ENCODE measurements around the gene BHMT2.

BHMT2 gene, protein sequence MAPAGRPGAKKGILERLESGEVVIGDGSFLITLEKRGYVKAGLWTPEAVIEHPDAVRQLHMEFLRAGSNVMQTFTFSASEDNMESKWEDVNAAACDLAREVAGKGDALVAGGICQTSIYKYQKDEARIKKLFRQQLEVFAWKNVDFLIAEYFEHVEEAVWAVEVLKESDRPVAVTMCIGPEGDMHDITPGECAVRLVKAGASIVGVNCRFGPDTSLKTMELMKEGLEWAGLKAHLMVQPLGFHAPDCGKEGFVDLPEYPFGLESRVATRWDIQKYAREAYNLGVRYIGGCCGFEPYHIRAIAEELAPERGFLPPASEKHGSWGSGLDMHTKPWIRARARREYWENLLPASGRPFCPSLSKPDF

DNA sequence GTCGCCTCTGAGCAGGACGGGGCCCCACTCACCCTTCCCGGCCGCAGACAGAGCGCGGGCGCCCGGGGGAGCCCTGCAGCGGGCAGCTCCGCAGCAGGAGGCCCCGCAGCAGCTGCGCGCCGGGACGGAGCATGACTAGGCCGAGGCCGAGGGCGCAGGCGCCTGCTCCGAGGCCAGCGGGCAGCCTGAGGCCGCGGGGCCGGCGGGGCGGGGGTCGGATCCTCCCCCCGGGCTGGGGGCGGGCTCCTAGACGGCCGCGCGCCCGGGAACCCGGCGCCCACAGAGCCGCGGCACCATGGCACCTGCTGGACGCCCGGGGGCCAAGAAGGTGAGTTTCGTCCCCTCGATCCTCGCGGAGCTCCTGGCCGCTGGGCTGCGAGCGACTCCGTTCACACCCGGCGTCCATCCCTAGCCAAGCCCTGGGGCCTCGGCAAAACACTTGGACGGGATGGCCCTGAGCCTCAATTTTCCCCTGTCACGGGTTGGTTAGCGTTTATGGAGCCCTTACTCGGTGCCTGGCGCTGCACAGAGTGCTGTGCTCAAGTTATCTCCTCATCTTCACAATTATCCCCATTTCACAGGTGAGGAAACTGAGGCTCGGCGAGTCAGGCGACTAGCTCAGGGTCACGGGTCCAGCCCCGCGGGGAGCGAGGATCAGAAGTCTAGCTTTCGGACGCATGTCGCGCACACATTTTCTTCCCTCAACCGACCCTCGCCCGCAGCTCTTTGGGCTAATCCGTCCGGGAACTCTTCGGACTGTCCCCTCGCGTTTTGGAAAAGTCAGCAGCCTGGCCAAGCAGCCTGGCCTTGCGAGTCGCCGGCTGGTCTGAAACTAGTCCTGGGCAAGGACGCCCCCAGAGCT is at the start of gene BHMT2, which contains the start of gene DMGDH:
Gene BHMT2, plus strand, starts transcription at position 280 of the 862 bp plus-strand sequence. Its CDS starts 16 bp downstream, at position 296.
Gene DMGDH, minus strand, starts transcription at position 187 of the 862 bp plus-strand sequence. Its CDS starts 54 bp downstream, at position 133.
- no peak for DNase-seq (ENCODE audit: low read depth in 2 of 3, low spot score in 2 of 3)

DNA sequence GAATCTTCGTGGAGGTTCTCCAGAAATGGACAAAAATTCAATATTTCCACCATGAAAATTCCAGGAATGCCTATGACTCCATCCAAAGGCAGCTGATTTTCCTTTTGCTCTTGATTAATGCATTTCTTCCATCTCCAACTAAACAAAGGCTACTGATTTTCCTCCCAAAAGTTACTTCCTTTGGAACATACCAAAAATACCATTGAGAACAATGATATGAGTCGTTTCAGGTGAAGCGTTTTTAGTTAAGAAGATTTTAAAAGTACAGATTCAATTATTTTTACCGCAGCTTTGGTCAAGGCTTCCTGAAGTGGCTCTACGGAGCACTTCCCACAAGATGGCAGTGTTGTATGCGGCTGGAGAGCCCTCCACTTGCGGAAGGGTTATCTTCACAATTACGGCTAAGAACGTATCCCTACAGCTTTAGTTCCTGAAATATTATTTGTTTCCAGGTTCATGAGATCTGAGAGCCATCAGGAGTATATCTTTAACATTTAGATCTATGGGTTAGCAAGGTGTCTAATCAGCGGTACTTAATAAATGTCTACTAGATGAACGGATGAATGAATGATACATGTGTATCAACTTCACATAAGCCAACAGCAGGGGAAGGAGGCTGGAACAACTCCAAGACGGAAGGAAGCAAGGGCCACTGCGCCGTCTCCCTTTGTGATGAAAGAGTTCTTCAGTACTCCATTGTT is 48.6 kb upstream of the BHMT2 start:
- no peak for DNase-seq (ENCODE audit: low read depth in 2 of 3, low spot score in 2 of 3)

DNA sequence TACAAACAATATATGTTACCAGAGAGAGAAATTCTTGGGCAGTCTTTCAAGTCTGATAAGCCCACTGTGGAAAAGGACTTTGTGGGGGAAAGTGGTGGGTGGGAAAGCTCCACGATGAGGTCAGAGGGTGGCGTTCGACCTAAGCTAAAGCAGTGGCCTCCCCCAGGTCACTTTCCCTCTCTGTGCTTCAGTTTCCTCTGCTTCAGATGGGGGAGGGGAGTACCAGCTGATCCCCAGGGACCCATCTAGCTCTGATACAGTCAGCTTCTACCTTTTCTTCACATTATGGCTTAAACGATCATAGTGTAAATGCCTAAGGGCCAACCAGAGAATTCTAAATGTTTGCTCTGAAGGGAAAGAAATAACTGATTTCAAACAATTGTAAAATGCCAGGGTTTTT is 47.8 kb upstream of the BHMT2 start:
- DNase-seq (ENCODE audit: low read depth in 2 of 3, low spot score in 2 of 3): no peak

DNA sequence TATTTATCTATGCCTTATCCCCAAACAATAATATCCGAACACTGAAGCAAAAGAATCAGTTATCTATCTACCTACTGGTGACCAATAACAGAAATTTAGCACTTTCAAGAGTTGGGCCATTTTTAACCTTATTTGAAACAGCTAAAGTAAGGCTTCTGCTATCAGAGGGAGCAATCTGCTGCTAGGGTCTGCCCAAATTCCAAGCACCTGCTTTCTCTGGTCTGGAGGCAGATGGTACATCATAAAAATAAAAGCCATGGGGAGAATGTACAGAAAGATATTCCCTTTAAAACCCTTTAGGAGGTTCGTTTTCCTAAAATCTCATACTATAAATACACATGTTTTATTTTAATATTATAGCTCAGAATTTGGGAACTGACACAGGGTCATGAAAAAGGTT is 46.8 kb upstream of the BHMT2 start:
- DNase-seq (ENCODE audit: low read depth in 2 of 3, low spot score in 2 of 3): no peak

DNA sequence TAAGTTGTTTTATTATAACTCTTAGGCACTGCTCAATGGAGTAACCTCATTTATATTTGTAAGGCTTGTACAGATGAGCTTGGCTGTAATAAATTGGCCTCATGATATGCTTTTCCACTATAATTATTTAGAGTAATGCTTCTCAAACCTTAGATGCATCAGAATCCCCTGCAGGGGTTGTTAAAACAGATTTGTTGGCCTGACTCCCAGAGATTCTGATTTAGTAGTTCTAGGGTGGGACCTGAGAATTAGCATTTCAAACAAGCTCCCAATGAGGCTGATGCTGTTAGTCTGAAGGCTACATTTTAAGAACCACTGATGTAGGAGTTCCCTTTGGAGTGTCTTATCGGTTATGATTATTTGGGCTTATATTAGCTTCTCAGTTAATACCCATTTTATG is 46.2 kb upstream of the BHMT2 start:
- no peak for DNase-seq (ENCODE audit: low read depth in 2 of 3, low spot score in 2 of 3)

DNA sequence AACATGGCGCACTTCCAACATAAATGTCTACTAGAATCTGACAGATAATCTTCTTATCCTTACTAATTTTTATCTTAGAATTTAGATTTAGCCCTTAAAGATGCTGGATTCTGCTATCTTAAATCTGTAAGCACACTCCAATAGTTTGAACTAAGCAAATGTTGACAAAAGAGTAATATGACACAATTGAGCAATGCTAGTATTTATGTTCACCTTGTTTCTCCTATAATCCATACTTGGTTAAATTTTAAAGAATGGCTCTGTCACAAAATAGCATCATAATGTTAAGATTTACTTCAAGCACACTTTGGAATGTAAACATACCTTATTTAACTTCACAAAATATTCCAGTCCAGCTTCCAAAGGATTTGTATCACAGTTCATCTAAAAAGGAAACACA is 45.6 kb upstream of the BHMT2 start:
- DNase-seq (ENCODE audit: low read depth in 2 of 3, low spot score in 2 of 3): no peak

DNA sequence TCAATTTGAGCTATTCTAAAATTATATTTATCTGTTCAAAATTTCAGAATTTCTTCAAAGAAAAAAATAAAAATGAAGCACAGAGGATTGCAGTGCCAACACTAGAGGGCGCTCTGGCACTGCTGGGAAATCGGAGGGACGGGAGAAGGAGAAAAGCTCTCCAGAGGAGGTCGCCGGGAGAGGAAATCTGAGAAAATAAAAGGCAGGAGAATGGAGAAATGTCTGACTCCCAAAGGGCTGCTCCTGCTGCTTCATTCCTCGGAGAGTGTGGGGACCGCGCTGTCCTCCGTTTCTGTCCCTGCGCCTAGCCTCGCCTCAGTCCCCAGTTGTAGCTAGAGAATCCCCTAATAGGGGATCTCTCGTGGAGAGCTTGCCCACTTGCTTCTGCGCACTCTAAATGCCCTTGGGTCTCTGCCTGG is 44.5 kb upstream of the BHMT2 start:
- DNase-seq (ENCODE audit: low read depth in 2 of 3, low spot score in 2 of 3): peak in 2 of 3 experiments; percentile 16 to 23

DNA sequence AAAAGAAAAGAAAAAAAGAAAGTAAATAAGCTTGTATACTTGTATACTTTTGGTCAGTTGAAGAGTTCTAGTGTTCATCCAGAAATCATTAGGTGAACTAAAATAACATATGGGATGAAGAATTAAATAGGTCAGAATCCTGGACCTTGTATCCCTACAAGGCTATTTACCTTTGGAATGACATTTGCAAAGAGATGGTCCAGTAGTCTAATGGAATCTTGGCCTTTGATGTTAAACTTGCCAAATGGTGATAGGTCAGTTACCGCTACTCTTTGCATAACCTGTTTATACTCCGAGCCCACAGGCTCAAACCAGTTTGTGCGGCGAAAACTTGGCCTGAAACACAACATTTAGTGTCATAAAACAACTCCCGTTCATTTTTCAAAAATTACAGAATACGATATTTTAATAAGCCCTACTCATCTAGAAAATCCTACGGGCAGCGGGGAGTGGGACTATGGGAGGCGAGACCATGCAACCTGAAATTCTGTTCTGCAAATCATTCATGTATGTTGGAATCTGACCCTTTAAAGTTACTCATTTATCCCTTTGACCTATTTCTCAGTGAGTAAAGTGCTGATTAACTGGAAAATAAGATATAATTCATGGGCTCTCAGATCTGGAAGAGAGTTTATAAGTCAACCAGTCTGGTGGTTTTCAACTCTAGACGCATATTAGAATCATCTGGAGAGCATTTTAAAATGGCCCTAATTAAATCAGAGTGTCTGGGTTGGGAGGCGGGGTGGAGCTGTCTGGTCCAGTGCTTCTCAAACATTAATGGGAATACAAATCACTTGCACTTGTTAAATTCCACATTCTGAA is 38.7 kb upstream of the BHMT2 start:
- no peak for DNase-seq (ENCODE audit: low read depth in 2 of 3, low spot score in 2 of 3)

DNA sequence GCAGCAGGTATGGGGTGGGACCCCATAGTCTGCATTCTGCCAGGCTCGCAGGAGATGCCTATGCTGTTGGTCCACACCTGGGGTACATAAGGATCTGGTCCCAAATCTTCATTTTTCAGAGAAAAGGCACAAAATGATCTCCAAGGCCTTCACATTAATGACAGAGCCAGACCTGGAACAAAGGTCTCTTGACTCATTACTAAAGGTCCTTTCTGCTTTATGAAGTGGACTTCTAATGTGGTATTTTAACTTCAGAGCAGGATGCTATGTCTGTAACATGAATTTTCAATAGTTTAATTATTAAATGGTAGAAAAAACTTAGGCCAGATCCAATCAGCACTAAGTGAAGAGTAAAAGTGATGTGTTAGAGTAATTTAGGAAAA is 38.1 kb upstream of the BHMT2 start:
- no peak for DNase-seq (ENCODE audit: low read depth in 2 of 3, low spot score in 2 of 3)

DNA sequence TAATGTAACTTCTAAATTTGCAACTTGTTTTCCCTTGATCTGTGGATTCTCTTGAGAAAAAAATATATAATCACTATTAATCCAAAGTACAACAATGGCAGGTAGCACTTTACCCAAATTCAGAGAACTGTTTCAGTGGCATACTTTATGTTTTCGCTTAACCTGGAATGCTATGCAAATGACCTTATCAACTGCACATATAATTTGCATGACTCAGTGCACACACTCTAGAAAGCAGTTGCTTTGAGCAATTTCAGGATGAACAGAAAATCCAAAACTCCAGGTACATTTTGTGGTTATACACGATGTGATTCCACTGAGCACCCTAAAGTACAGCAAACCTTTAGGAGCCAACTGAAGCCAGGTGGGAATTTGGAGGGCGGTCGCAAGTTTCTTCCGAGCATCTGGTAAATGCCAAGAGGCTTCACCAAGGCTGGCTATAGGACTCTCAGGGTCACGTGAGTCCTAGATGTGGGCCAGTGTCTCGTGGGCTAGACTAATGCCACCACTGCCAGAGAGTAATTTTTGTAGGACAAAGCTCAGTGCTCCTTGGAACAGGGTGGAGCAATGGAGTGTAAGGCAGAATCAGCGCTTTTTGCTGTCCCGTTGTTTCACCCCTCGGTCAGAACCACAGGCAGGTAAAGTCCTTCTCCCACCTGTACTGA is 37.4 kb upstream of the BHMT2 start:
- DNase-seq (ENCODE audit: low read depth in 2 of 3, low spot score in 2 of 3): no peak

DNA sequence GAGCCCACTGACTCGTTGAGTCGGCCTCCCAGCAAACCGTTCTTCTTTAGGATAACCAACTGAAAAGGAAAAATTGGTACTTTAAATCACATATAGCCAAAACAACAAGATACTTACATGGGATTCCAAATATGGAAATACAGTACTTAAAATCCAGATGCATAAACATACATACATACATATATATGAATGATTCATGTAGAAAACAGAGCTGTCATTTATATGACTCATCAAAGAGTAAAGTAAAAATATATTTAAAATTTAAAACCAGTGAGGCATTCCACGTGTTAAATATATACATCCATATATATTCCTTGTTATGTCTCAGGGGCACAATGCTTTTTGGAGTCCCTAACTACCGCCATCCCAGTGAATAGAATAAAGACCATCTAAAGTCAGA is 36.8 kb upstream of the BHMT2 start:
- DNase-seq (ENCODE audit: low read depth in 2 of 3, low spot score in 2 of 3): no peak

DNA sequence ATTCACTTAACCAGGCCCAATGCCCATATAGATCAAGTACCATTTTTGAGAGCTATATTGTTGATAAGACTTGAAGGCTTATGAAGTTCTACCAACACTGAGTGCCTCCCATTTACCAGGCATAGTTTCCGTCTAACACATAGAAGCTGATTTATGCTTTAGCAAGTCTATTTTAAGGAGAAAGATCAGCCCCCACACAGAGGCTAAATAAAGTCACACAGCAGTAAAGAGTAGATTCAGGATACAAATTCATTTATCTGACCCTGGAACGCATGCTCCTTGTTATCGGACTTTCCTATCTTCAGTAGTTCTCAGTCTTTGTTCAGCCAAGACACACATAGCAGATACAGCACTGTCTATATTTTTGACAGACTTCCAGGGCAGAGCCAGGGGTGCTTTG is 34.3 kb upstream of the BHMT2 start:
- DNase-seq (ENCODE audit: low read depth in 2 of 3, low spot score in 2 of 3): no peak

DNA sequence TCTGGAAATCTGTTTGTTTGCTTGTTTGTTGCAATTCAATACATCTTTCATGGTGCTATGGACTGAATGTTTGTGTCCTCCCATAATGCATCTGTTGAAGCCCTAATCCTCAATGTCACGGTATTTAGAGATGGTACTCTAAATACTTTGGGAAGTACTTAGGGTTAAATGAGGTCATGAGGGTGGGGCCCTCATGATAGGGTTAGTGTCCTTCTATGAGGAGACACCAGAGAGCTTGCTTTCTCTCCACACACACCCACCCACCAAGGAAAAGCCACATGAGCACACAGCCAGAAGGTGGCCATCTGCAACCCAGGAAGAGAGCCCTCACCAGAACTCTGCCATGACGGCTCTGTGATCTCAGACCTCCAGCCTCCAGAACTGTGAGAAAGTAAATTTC is 32.8 kb upstream of the BHMT2 start:
- DNase-seq (ENCODE audit: low read depth in 2 of 3, low spot score in 2 of 3): no peak

DNA sequence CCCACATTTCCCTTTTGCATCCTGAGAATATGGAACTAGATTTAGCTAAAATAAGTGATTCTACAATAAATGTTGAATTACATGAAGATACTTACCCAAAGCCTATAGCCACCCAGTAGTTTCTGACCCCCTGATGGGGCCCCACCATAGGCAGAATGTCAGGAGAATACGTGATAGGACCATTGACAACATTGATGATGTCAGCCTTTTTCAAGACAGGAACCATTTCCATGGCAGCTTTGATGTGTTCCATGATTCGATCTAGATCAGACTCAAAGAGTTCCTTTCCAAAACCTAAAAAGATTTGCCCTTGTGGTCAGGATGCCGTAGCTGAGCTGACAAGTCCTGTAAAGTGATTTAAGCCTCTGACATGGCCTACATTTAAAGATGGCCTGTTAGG is 27.4 kb upstream of the BHMT2 start:
- no peak for DNase-seq (ENCODE audit: low read depth in 2 of 3, low spot score in 2 of 3)

DNA sequence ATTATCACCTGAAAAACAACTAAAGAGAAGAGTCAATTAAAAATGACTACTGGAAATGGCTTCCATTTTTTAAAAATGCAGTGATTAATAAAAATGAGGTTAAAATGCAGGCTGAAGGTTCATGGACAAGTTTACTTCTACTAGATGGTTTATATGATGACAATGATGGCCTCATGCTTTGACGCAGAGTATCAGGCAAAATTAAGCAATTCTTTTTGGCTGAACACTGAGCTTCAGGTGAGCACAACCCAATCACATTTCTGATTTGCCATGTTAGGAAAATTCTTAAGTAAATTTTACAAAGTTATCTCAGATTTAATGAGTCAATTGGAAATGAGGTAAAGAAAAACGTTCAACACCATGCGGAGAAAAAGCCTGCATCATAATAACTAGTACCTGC is 22.4 kb upstream of the BHMT2 start:
- DNase-seq (ENCODE audit: low read depth in 2 of 3, low spot score in 2 of 3): no peak

DNA sequence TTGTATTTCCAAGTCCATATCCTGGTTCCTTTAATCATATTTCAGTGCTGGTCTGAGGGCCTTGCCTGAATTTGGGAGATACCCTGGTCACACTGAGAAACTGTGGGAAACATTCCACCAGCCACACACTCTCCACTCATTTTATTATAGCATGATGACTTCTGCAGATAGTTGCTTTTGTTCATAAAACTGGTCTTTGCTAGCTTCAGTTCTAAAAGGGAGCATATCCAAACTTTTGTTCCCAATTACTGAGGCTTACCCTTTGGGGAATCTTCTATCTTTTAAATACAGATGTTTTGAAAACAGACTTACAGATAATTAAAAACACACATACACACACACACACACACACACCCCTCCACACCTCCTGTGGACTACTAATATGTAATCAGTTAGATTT is 21.1 kb upstream of the BHMT2 start:
- no peak for DNase-seq (ENCODE audit: low read depth in 2 of 3, low spot score in 2 of 3)

DNA sequence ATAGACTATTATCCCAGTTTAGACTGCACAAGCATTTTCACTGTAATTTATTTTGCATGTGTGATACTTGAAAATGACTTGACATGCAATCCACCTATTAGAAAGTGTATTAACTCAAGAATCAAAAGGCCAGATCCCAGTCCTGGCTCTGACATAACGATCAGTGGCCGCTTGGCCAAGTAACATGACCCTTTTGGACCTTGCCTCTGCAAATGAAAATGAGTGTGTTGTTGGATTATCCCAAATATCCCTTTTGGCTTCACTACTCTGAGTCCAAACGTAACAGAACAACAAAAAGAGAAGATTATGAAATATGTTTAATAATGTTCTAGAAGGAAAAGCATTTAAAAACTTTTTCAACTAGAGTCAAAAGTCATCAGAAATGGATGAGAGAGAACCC is 19.1 kb upstream of the BHMT2 start:
- DNase-seq (ENCODE audit: low read depth in 2 of 3, low spot score in 2 of 3): no peak

DNA sequence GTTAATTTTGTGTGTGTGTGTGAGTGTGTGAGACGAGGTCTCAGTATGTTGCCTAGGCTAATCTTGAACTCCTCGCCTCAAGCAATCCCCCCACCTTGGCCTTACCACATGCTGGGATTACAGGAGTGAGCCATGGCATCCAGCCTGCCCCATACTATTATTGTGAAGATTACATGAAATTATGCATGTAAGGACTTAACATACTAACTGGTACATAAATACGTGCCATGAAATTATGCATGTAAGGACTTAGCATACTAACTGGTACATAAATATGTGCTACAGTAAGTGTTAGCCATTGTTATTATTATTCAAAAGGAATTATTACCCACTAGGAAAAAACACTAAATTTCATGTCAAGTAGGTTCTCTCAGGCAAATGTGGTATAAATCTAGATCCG is 16.2 kb upstream of the BHMT2 start:
- DNase-seq (ENCODE audit: low read depth in 2 of 3, low spot score in 2 of 3): no peak

DNA sequence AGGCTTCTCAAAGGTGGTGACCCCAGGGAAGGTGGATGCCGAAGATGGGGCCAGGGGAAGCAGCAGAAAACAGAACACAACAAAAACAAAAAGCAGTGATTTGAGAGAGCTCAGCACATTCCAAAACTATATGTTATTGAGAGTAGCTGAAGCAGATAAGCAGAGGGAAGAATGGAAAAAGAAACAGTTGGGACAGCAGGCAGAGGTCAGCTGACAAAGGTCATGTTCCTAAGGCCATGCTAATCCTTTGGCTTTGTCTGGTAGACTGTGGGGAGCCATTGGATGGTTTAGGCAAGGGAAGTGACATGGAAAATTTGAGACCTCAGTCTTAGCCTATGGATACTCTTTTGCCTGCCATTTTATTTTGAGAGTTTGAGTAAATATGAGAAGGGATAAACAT is 14.6 kb upstream of the BHMT2 start:
- no peak for DNase-seq (ENCODE audit: low read depth in 2 of 3, low spot score in 2 of 3)

DNA sequence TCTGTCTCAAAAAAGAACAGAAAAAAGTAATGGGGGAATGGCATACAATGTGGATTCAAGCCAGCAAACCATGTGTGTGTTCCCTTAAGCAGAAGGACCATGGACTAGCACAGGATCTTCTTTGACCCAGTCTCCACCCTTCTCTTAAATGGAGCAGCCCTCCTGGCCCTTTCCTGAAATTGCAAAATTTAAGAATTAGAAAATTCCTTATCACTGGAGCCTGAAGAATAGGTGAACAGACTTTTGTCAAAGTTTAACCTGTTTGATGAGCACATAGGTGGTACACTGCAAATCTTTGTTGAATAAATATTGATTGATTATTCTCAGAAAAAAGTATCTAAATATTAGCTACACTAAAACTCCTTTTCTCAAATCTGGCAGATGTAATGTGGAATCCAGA is 12.7 kb upstream of the BHMT2 start:
- DNase-seq (ENCODE audit: low read depth in 2 of 3, low spot score in 2 of 3): no peak
